Fibroblast of villous mesenchyme (primary cell): Measurements from ENCODE around the gene SIX6. TPM values are rescaled to one million over a fixed set of nuclear protein-coding genes. Genes with fewer than 3 reads are reported as not detected.
"Not testable (repeated sequence)": the region's sequence is repeated elsewhere in the genome, so short reads cannot be mapped to it uniquely, and the experiment has no call there.

ENCODE experiments used
- DNase-seq: peaks from one replicate; pipeline ENCODE4 v3.0.0-alpha.2; 2010; ENCODE audit warnings: low read depth
- H3K4me3 ChIP-seq: 2 replicates; pipeline ENCODE4 v1.5.1; 2011; ENCODE audit warnings: low read depth, mild to moderate bottlenecking, low read length
- CTCF ChIP-seq: IDR thresholded peaks from 2 replicates; pipeline ENCODE4 v1.5.1; 2012; ENCODE audit warnings: low read depth, mild to moderate bottlenecking, low read length; ENCODE audit not compliant: insufficient read depth
- total RNA-seq: library from RNA; depleted of rRNA; stranded (reverse); fragments of >200 nt; gene quantifications from 2 replicates; pipeline ENCODE4 v1.2.3, GENCODE V29; 2012

The SIX6 gene
- not detected in 2 replicates for total RNA-seq

DNA sequence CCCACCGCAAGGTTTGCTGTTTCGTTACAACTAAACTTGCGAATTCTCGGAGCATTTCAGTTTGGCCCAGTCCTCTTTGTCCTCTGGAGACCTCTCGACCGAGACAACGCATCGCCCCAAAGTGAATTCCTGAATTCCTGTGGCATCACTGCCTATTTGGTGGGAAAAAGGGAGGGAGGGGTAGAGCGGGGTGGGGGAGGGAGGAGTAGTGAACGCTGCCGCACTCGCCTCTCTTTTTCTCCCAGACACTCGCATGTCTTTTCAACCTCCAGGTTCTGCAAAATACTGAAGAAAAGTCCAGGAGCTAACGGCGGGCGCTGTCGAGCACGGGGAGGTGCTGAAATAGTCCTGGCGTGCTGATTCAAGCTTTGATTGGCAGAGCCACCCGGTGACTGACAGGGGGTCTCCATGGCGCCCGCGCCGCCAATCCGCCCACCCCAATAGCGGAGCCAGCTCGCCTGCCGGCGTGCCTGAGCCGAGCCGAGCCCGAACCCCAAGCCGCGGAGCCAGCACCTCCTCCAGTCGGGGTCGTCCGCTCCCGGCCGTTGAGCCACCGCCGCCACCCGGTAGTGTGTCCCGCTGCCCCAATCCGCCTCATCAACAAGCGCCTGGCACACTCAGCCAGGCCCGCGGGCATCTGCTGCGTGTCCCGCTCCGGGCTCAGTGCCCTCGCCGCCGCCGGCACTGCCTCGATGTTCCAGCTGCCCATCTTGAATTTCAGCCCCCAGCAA is at the start of gene SIX6:
SIX6 (plus strand) TSS at position 440 of the 731 bp plus-strand sequence; CDS start at position 693, 253 bp downstream.
- no peak for DNase-seq
- TF ChIP-seq CTCF, result no peak
- H3K4me3 ChIP-seq, result no peak within 1 kb of the TSS

DNA sequence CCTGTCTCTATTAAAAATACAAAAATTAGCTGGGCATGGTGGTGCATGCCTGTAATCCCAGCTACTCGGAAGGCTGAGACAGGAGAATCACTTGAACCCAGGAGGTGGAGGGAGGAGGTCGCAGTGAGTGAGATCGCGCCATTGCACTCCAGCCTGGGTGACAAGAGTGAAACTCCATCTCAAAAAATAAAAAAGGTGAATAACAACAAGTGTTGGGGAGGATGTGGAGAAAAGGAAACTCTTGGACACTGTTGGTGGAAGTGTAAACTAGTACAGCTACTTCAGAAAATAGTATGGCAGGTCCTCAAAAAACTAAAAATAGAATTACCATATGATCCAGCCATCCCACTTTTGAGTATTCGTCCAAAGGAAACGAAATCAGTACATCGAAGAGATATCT is 28.7 kb upstream of the SIX6 start:
- not testable (repeated sequence) for H3K4me3 ChIP-seq, DNase-seq

GRCh38 chr14:60482743-60483142 is 26.2 kb upstream of the SIX6 start:
- no peak overlapping the region for H3K4me3 ChIP-seq
- DNase-seq, result no peak
- TF ChIP-seq CTCF, result no peak

GRCh38 chr14:60485057-60485597 is 23.8 kb upstream of the SIX6 start:
- DNase-seq, result no peak
- TF ChIP-seq CTCF, result no peak
- no peak overlapping the region for H3K4me3 ChIP-seq

DNA sequence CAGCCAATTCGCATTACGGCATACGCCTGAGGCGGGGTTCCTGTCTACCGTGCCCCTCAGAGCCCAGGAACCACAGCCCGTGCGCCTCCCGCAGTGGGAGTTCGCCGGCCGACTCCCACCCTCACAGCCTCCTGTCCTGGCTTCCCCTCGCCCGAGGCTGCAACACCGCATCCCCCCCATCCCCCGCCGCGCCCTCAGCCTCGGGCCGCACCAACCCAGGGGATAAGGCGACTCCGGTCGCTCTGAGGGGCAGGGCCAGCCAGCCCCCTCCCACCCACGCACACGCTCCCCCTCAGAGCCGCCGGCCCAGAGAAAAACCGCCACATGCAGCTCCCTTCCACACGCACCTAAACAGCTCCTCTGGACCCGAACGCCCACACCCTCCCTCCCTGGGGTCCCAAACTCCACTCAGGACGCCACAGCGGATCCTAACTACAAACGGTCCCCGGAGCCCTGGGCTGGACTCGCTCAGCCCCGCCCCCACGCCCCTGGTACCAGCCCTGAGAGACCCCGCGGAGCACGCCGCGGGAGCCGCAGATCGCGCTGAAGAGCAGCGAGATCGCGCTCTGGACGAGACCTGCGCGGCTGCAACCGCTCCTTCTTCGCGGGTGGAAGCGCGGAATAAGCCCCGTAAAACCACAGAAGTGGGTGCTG is 23.2 kb upstream of the SIX6 start, which contains the start of gene C14orf39:
C14orf39 (minus strand) TSS at position 466 of the 654 bp plus-strand sequence. CDS start 985 bp downstream, outside the sequence.
- peak within 1 kb of the TSS; percentile 42 for H3K4me3 ChIP-seq
- peak; percentile 1 for DNase-seq
- TF ChIP-seq CTCF, result no peak

GRCh38 chr14:60487211-60487610 is 21.7 kb upstream of the SIX6 start:
- TF ChIP-seq CTCF, result no peak
- no peak for DNase-seq
- H3K4me3 ChIP-seq, result no peak overlapping the region

DNA sequence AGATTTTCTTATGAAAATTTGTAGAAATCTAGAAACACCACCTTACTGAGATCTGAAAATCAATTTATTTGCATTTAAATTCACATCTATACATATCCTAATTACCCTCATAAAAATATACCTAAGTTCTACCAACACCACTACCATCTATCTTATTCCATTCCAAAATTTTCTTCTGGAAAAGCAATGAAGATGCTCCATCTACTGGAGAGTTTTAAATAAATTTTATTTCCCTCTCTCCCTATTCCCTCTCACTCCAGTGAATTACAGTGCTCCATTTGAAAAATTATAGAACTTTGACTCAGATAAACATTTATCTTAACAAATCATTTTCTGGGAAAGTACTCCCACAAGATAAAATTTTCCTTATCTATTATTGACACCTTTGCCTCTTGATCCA is 20.8 kb upstream of the SIX6 start:
- no peak for DNase-seq

More for the DNA sequence above, 20.8 kb upstream of the SIX6 start:
- no peak overlapping the region for H3K4me3 ChIP-seq
- TF ChIP-seq CTCF, result no peak
